AG09309 (cell line): ENCODE measurements around the gene APOBEC3A.
"Not testable (repeated sequence)": the region's sequence is repeated elsewhere in the genome, so short reads cannot be mapped to it uniquely, and the experiment has no call there.

Experiments
- DNase-seq: peaks from one replicate; pipeline ENCODE4 v3.0.0-alpha.2; 2010; ENCODE audit warnings: low read depth
- H3K4me3 ChIP-seq: 2 replicates; pipeline ENCODE4 v1.5.1; 2011; ENCODE audit warnings: mild to moderate bottlenecking, low read depth, low read length, moderate library complexity; ENCODE audit not compliant: control insufficient read depth
- CTCF ChIP-seq: IDR thresholded peaks from 2 replicates; pipeline ENCODE4 v1.5.1; 2011; ENCODE audit warnings: mild to moderate bottlenecking, low read depth, low read length, inconsistent platforms; ENCODE audit not compliant: insufficient read depth, control insufficient read depth; ENCODE audit errors: missing control alignments

APOBEC3A gene

GRCh38 chr22:38971202-38971601, 13.8 kb downstream of the APOBEC3A start:
- no peak for TF ChIP-seq CTCF
- no peak overlapping the region for H3K4me3 ChIP-seq
- no peak for DNase-seq

- no peak overlapping the region for H3K4me3 ChIP-seq
- no peak for TF ChIP-seq CTCF
- no peak for DNase-seq
Observed at GRCh38 chr22:38971791-38972190, 14.4 kb downstream of the APOBEC3A start.

DNA sequence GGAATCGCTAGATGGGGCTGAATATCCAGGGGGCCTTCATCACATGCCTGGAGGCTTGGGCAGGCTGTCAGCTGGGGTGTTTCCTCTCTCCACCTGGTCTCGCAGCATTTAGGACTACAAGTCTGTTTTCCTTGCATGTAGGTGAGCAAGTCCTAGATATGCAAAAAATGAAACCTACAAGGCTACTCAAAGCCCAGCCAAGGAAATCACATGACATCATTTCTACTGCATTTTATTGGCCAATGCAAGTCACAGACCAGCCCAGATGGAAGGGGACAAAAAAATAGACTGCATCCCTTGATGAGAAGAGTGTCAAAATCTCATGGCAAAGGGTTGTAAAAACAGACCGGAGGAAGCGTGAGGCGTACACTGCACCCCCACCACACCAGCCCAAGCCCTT, 15.1 kb downstream of the APOBEC3A start:
- H3K4me3 ChIP-seq, result no peak overlapping the region
- no peak for TF ChIP-seq CTCF
- no peak for DNase-seq

DNA sequence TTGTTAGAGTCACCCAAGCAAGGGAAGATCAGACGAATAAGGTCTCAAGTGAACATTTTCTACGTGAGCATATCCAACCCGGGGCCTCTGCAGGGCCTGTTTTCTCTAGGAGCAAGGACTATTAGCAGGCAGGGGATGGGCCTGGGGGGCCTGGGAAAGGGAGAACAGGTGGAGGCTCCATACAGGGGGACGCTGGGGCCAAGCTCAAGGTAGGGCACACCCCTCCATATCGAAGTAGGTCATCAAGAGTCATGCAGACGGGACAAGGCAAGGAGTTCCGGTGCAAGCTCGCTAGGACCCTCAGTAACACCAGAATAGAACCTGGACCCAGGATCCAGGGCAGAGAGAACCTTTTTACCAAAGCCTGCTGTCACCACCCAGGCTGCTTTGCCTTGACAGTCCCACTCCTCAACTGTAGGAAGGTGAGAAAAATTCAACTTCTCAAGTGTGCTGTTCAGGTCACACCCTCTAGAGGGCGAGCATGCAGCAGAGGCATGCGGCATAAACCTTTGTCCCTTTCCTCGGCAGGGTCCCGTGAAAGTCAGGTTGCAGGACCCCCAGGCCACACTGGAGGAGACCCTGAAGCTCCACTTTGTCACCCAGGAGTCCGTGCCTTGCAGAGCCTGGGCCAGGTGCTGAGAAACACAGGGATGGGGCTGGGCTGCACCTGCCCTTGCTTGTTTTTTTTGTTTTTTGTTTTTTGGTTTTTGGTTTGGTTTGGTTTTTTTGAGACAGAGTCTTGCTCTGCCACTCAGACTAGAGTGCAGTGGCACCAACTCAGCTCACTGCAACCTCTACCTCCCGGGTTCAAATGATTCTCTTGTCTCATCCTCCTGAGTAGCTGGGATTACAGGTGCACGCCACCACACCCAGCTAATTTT, 16.1 kb downstream of the APOBEC3A start:
- peak; percentile 82 for TF ChIP-seq CTCF
- DNase-seq, result no peak
- H3K4me3 ChIP-seq, result no peak overlapping the region

DNA sequence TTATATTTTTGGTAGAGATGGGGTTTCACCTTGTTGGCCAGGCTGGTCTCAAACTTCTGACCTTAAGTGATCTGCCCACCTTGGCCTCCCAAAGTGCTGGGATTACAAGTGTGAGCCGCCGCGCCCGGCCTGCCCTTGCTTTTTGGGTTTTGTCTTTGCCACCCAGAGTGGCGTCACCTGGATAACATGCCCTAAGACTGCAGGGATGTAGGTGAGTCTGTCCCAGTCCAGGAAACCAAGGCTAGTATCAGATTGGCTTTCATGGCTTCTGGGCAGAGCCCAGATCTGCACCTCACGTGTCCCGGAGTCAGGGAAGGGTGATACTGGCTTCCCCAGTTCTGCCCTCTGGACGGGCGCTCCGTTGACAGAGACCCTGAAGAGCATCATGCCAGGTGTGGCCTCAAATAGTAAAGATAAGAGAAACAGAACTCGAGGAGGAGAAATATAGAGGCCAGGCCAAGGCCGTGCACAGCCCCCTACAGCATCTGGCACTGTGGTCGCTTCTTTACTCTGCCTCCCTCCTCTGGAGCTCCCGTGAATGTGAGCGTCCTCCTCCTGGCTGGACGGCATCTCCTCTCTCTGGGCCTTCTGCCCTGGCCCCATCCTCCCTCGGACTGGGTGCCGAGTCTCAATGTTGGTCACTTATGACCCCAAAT, 16.9 kb downstream of the APOBEC3A start:
- H3K4me3 ChIP-seq, result no peak overlapping the region
- no peak for TF ChIP-seq CTCF
- no peak for DNase-seq

- H3K4me3 ChIP-seq, result no peak overlapping the region
- TF ChIP-seq CTCF, result no peak
- DNase-seq, result no peak
Observed at GRCh38 chr22:38974826-38975175, 17.4 kb downstream of the APOBEC3A start.

DNA sequence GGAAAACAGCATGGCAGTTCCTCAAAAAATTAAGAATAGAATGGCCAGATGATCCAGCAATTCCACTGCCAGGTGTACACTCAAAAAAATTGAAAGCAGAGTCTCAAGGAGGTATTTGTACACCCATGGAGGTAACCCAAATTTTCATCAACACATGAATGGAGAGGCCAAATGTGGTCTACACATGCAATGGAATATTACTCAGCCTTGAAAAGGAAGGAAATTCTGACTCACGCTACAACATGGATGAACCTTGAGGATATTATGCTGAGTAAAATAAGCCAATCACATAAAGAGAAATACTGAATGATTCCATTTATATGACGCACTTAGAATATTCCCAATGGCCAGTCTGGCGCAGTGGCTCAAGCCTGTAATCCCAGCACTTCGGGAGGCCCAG, 19.9 kb downstream of the APOBEC3A start:
- not testable (repeated sequence) for H3K4me3 ChIP-seq, DNase-seq

DNA sequence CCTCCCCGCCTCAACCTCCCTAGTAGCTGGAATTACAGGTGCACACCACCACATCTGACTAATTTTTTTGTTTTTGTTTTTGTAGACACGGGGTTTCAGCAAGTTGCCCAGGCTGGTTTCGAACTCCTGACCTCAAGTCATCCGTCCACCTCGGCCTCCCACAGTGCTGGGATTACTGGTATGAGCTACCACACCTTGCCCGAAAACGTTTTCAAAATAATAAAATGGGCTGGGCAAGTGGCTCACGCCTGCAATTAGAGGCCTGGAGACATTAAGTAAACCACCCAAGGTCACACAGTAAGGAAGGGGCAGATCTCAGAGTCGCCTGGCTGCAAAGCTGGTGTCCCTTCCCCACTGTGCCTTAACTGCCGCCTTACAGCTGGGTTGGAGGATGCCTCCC, 23.2 kb downstream of the APOBEC3A start:
- not testable (repeated sequence) for DNase-seq, H3K4me3 ChIP-seq
